ENCODE measurements around the gene QRFPR.

- TF ChIP-seq CTCF (IDR thresholded peaks at IDR 0.05; ENCODE audit: insufficient read depth, low read length, poor library complexity, severe bottlenecking) (no peak), EZH2phosphoT487 (conservative IDR thresholded peaks at IDR 0.05; ENCODE audit: low read length) (no peak)
Observed at GRCh38 chr4:121375262-121375661, 5.6 kb downstream of the QRFPR start.

All from SU-DHL-6 (cell line).